H9 (cell line): ENCODE results near the gene NR1H2. TPM values are rescaled to one million over a fixed set of nuclear protein-coding genes. Genes with fewer than 3 reads are reported as not detected.

Source experiments
- DNase-seq: peaks from one replicate; pipeline ENCODE4 v3.0.0-alpha.2; 2017
- H2AFZ ChIP-seq: one replicate; pipeline ENCODE4 v1.6.1; 2013; ENCODE audit warnings: mild to moderate bottlenecking, low read length, control low read depth, moderate library complexity
- H2AK5ac ChIP-seq: 2 replicates; pipeline ENCODE4 v1.6.1; 2013; ENCODE audit warnings: low read length, control low read depth, mixed read lengths; ENCODE audit not compliant: insufficient read length
- H2BK120ac ChIP-seq: one replicate; pipeline ENCODE4 v1.6.1; 2013; ENCODE audit warnings: low read depth, mild to moderate bottlenecking, low read length, control low read depth, inconsistent platforms; ENCODE audit not compliant: poor library complexity, severe bottlenecking
- H2BK12ac ChIP-seq: 2 replicates; pipeline ENCODE4 v1.6.1; 2013; ENCODE audit warnings: low read length, control low read depth, mixed read lengths, low read depth; ENCODE audit not compliant: insufficient read length
- H2BK15ac ChIP-seq: 2 replicates; pipeline ENCODE4 v1.6.1; 2013; ENCODE audit warnings: low read depth, low read length, control low read depth
- H2BK20ac ChIP-seq: one replicate; pipeline ENCODE4 v1.6.1; 2013; ENCODE audit warnings: low read depth, mild to moderate bottlenecking, low read length, control low read depth, inconsistent platforms; ENCODE audit not compliant: poor library complexity, severe bottlenecking
- H2BK5ac ChIP-seq: 2 replicates; pipeline ENCODE4 v1.6.1; 2013; ENCODE audit warnings: low read length, control low read depth, mixed read lengths; ENCODE audit not compliant: insufficient read length
- H3K14ac ChIP-seq: 2 replicates; pipeline ENCODE4 v1.6.1; 2013; ENCODE audit warnings: low read length, control low read depth; ENCODE audit not compliant: insufficient read depth
- H3K18ac ChIP-seq: 2 replicates; pipeline ENCODE4 v1.6.1; 2013; ENCODE audit warnings: low read depth, mild to moderate bottlenecking, mixed read lengths, low read length, control low read depth; ENCODE audit not compliant: insufficient read length
- H3K23ac ChIP-seq: 2 replicates; pipeline ENCODE4 v1.6.1; 2013; ENCODE audit warnings: low read length, control low read depth, mixed read lengths, low read depth; ENCODE audit not compliant: insufficient read length
- H3K23me2 ChIP-seq: 2 replicates; pipeline ENCODE4 v1.6.1; 2013; ENCODE audit warnings: low read depth, mild to moderate bottlenecking, mixed read lengths, low read length, control low read depth; ENCODE audit not compliant: insufficient read length, poor library complexity, severe bottlenecking
- H3K27ac ChIP-seq: 2 replicates; pipeline ENCODE4 v1.5.1; 2013; ENCODE audit warnings: low read length, control low read depth, mixed read lengths, low read depth; ENCODE audit not compliant: insufficient read length
- H3K27me3 ChIP-seq: 2 replicates; pipeline ENCODE4 v1.6.1; 2013; ENCODE audit warnings: low read length, control low read depth, inconsistent platforms; ENCODE audit not compliant: insufficient read depth
- H3K4ac ChIP-seq: 2 replicates; pipeline ENCODE4 v1.6.1; 2013; ENCODE audit warnings: low read depth, mild to moderate bottlenecking, control low read depth, inconsistent platforms, low read length, moderate library complexity
- H3K4me1 ChIP-seq: 2 replicates; pipeline ENCODE4 v1.6.1; 2013; ENCODE audit warnings: low read length, control low read depth, inconsistent platforms; ENCODE audit not compliant: insufficient read depth
- H3K4me2 ChIP-seq: 2 replicates; pipeline ENCODE4 v1.6.1; 2013; ENCODE audit warnings: low read length, control low read depth, mixed read lengths; ENCODE audit not compliant: insufficient read length, insufficient read depth
- H3K56ac ChIP-seq: 2 replicates; pipeline ENCODE4 v1.6.1; 2013; ENCODE audit warnings: low read depth, mild to moderate bottlenecking, mixed read lengths, low read length, control low read depth; ENCODE audit not compliant: insufficient read length
- H3K79me1 ChIP-seq: 2 replicates; pipeline ENCODE4 v1.6.1; 2013; ENCODE audit warnings: low read depth, mild to moderate bottlenecking, moderate library complexity, low read length, control low read depth, inconsistent platforms; ENCODE audit not compliant: insufficient read depth, poor library complexity, severe bottlenecking
- H3K79me2 ChIP-seq: 2 replicates; pipeline ENCODE4 v1.6.1; 2013; ENCODE audit warnings: low read length, control low read depth, inconsistent platforms; ENCODE audit not compliant: insufficient read depth
- H3K9ac ChIP-seq: 2 replicates; pipeline ENCODE4 v1.6.1; 2013; ENCODE audit warnings: low read length, control low read depth, mixed read lengths; ENCODE audit not compliant: insufficient read length; ENCODE audit errors: extremely low read depth
- H3K9me3 ChIP-seq: one replicate; pipeline ENCODE4 v1.6.1; 2013; ENCODE audit warnings: low read depth, low read length, inconsistent platforms; ENCODE audit not compliant: control insufficient read depth
- H3T11ph ChIP-seq: one replicate; pipeline ENCODE4 v1.6.1; 2013; ENCODE audit warnings: mild to moderate bottlenecking, low read length, control low read depth, inconsistent platforms
- H4K20me1 ChIP-seq: one replicate; pipeline ENCODE4 v1.6.1; 2013; ENCODE audit not compliant: control insufficient read depth, insufficient read length, insufficient read depth
- H4K5ac ChIP-seq: 2 replicates; pipeline ENCODE4 v1.6.1; 2013; ENCODE audit warnings: low read depth, mild to moderate bottlenecking, mixed read lengths, low read length, control low read depth; ENCODE audit not compliant: insufficient read length
- H4K8ac ChIP-seq: replicated peaks from 2 replicates; pipeline ENCODE4 v1.6.1; 2013; ENCODE audit warnings: low read length, control low read depth, mixed read lengths, low read depth; ENCODE audit not compliant: insufficient read length
- H4K91ac ChIP-seq: 2 replicates; pipeline ENCODE4 v1.6.1; 2013; ENCODE audit warnings: low read depth, mild to moderate bottlenecking, moderate library complexity, mixed read lengths, low read length, control low read depth; ENCODE audit not compliant: insufficient read length
- H3K27ac Mint-ChIP-seq, 3 experiments: 2 replicates in 2 of 3; 3 replicates in 1 of 3; pipeline ENCODE4 v1.8.0; 2020 to 2021; ENCODE audit warnings: mixed read lengths in 3 of 3, mild to moderate bottlenecking in 1 of 3, moderate library complexity in 1 of 3
- H3K27me3 Mint-ChIP-seq: 2 replicates; pipeline ENCODE4 v1.8.0; 2021; ENCODE audit warnings: low read depth, mild to moderate bottlenecking, moderate library complexity, mixed read lengths
- H3K36me3 Mint-ChIP-seq, 3 experiments: 2 replicates in 2 of 3; 3 replicates in 1 of 3; pipeline ENCODE4 v1.8.0; 2020 to 2021; ENCODE audit warnings: low read depth in 3 of 3, mixed read lengths in 3 of 3; ENCODE audit not compliant: insufficient read depth in 1 of 3
- H3K4me1 Mint-ChIP-seq, 2 experiments: 2 replicates each; pipeline ENCODE4 v1.8.0; 2020; ENCODE audit warnings: mixed read lengths in 2 of 2
- H3K4me3 Mint-ChIP-seq, 2 experiments: 2 replicates in 1 of 2; 3 replicates in 1 of 2; pipeline ENCODE4 v1.8.0; 2020 to 2021; ENCODE audit warnings: mild to moderate bottlenecking in 2 of 2, mixed read lengths in 2 of 2, moderate library complexity in 1 of 2
- H3K9me3 Mint-ChIP-seq, 2 experiments: 2 replicates in 1 of 2; 3 replicates in 1 of 2; pipeline ENCODE4 v1.8.0; 2020; ENCODE audit warnings: mild to moderate bottlenecking in 2 of 2, mixed read lengths in 2 of 2, moderate library complexity in 1 of 2
- WGBS: extraction: QIAGEN DNeasy Blood & Tissue Kit; methylation state at CpG from one replicate; pipeline ENCODE4 v1.1.7; 2013; ENCODE audit warnings: missing lambda C conversion rate, low lambda C conversion rate, mixed read lengths; ENCODE audit not compliant: insufficient read length; ENCODE audit errors: extremely low coverage; 5-methylcytosine and 5-hydroxymethylcytosine counted together
- total RNA-seq: library from RNA; stranded (reverse); gene quantifications from 2 replicates; pipeline ENCODE4 v1.2.1, GENCODE V29; 2021
- TF ChIP-seq, protein P1 (sequence below): fragments of 200-600 bp; sonication (generic); conservative IDR thresholded peaks from 3 replicates; pipeline ENCODE4 v1.8.0; 2021; ENCODE audit warnings: antibody characterized with exemption, mild to moderate bottlenecking

The NR1H2 gene
- total RNA-seq, 1 experiment from 2014 or later: 33.2 TPM

DNA sequence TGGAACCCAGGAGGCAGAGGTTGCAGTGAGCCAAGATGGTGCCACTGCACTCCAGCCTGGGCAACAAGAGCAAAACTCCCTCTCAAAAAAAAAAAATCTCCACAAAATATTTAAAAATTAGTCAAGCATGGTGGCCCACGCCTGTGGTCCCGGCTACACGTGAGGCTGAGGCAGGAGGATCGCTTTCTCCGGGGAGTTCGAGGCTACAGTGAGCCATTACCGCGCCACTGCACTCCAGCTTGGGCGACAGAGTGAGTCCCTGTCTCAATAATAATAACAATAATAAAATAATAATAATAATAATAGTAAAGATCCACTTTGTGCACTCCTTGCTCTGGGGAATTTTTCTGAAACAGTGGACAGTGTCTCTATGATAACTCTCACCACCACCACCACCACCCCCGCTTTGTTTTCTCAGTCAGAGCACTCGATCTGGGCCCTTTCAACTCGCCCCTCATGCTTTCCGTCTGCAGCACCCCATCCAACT lies 19.5 kb upstream of the NR1H2 start:
- no peak overlapping the region for H3K4ac ChIP-seq
- Mint-ChIP-seq H3K36me3 (peaks cover 0 to 8% (median 6%) of the 10 kb centered on the region in 3 experiments; a peak in 3 of 7 replicates), H3K4me3 (no peak overlapping the region), H3K9me3 (no peaks in the 10 kb centered on the region; a peak in 2 of 5 replicates), H3K27me3 (peaks cover 7% of the 10 kb centered on the region), H3K4me1 (peaks cover 7 to 14% of the 10 kb centered on the region in 2 experiments), H3K27ac (peak overlapping the region in 1 of 3 experiments; percentile 34; a peak in 1 of 7 replicates)
- H3T11ph ChIP-seq: no peak overlapping the region
- H2BK120ac ChIP-seq: no peak overlapping the region
- no peak overlapping the region for H3K23ac ChIP-seq
- H4K5ac ChIP-seq: no peak overlapping the region
- H3K14ac ChIP-seq: no peak overlapping the region
- H4K20me1 ChIP-seq: no peaks in the 10 kb centered on the region
- no peaks in the 10 kb centered on the region for H3K79me1 ChIP-seq
- no peak overlapping the region for H2AFZ ChIP-seq
- H4K91ac ChIP-seq: no peak overlapping the region
- H2BK20ac ChIP-seq: no peak overlapping the region
- no CpG with 5 or more reads among the region's 13 CpGs for WGBS
- no peak overlapping the region for H2BK12ac ChIP-seq
- H2BK15ac ChIP-seq: no peak overlapping the region
- H3K27ac ChIP-seq: no peak overlapping the region
- H3K56ac ChIP-seq: no peak overlapping the region
- peaks cover 2% of the 10 kb centered on the region; the same call in 1 of the 2 replicates for H3K4me1 ChIP-seq
- no peaks in the 10 kb centered on the region for H3K79me2 ChIP-seq
- no peak overlapping the region for H4K8ac ChIP-seq
- no peak overlapping the region for H2AK5ac ChIP-seq
- TF ChIP-seq, protein P1, sequence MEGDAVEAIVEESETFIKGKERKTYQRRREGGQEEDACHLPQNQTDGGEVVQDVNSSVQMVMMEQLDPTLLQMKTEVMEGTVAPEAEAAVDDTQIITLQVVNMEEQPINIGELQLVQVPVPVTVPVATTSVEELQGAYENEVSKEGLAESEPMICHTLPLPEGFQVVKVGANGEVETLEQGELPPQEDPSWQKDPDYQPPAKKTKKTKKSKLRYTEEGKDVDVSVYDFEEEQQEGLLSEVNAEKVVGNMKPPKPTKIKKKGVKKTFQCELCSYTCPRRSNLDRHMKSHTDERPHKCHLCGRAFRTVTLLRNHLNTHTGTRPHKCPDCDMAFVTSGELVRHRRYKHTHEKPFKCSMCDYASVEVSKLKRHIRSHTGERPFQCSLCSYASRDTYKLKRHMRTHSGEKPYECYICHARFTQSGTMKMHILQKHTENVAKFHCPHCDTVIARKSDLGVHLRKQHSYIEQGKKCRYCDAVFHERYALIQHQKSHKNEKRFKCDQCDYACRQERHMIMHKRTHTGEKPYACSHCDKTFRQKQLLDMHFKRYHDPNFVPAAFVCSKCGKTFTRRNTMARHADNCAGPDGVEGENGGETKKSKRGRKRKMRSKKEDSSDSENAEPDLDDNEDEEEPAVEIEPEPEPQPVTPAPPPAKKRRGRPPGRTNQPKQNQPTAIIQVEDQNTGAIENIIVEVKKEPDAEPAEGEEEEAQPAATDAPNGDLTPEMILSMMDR: no peak
- H3K18ac ChIP-seq: no peak overlapping the region
- H3K9ac ChIP-seq: no peak overlapping the region
- H3K9me3 ChIP-seq: no peaks in the 10 kb centered on the region
- H3K27me3 ChIP-seq: no peaks in the 10 kb centered on the region
- no peak for DNase-seq
- H3K4me2 ChIP-seq: no peak overlapping the region
- no peaks in the 10 kb centered on the region for H3K23me2 ChIP-seq
- no peak overlapping the region for H2BK5ac ChIP-seq
